ENCODE results near the gene TMEM179B.

Gene TMEM179B

DNA sequence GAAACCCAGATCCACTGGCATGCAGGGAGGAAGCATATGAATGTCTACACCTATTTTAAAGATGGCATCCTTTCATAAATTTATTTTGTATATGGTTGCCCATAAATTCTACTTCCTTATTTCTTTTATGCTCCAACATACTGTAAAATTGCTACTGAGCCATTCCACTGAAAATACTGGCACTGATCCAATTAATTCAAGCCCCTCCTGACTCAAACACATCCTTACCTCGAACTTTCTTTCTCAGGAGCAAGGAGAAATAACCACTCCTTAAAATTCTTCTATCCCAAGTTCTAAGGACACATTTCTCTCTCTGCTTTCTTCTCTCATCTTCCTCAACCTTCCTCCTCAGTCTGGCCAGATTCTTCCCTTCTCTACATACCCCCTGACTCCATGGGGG, 23.5 kb downstream of the TMEM179B start:
- TF ChIP-seq, protein P1, sequence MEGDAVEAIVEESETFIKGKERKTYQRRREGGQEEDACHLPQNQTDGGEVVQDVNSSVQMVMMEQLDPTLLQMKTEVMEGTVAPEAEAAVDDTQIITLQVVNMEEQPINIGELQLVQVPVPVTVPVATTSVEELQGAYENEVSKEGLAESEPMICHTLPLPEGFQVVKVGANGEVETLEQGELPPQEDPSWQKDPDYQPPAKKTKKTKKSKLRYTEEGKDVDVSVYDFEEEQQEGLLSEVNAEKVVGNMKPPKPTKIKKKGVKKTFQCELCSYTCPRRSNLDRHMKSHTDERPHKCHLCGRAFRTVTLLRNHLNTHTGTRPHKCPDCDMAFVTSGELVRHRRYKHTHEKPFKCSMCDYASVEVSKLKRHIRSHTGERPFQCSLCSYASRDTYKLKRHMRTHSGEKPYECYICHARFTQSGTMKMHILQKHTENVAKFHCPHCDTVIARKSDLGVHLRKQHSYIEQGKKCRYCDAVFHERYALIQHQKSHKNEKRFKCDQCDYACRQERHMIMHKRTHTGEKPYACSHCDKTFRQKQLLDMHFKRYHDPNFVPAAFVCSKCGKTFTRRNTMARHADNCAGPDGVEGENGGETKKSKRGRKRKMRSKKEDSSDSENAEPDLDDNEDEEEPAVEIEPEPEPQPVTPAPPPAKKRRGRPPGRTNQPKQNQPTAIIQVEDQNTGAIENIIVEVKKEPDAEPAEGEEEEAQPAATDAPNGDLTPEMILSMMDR (IDR thresholded peaks at IDR 0.05): no peak

GRCh38 chr11:62811659-62812058, 24.5 kb downstream of the TMEM179B start:
- TF ChIP-seq, protein P1 (IDR thresholded peaks at IDR 0.05): no peak

DNA sequence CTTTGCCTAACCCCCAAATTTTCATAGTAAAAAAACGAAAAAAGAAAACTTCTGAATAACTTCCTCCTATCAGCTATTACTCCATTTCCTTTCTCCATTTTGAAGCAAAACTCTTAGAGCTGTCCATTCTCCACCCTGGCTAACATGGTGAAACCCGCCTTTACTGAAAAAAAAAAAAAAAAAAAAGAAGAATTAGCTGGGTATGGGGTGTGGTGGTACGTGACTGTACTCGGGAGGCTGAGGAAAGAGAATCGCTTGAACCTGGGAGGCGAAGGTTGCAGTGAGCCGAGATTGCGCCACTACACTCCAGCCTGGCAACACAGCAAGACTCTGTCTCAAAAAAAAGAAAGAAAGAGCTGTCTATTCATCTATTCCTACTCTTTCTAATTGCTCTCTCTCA, 29.4 kb downstream of the TMEM179B start:
- TF ChIP-seq, protein P1 (IDR thresholded peaks at IDR 0.05): no peak

DNA sequence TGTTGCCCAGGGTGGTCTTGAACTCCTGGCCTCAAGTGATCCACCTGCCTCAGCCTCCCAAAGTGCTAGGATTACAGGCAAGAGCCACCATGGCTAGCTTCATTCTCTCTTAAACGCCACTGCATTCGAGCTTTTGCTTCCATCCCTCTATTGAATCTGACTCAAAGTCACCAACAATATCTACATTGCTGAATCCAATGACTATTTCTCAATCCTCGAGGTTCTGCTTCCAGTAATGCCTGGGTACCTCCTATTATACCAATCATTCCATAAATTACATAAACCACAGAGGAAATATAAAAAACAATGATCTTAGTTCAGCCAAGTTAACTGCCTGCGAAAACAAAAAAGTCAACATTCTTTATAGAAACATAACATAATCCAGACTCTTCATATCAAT, 29.9 kb downstream of the TMEM179B start:
- TF ChIP-seq, protein P1 (IDR thresholded peaks at IDR 0.05): no peak

DNA sequence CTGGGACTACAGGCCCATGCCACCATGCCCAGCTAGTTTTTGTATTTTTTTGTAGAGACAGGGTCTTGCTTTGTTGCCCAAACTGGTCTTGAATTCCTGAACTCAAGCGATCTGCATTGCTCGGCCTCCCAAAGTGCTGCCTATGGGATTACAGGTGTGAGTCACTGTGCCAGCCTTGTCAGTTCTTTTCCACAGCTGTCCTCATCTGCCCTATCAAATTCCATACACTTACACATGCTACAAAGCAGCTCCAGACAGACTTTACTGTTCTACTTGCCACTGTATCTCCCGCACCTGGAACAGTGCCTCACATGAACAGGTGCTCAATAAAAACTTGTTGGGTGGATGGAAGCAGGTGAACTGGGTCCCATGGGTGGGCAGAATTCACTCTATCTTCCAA, 36.5 kb downstream of the TMEM179B start:
- TF ChIP-seq, protein P1 (IDR thresholded peaks at IDR 0.05): no peak

DNA sequence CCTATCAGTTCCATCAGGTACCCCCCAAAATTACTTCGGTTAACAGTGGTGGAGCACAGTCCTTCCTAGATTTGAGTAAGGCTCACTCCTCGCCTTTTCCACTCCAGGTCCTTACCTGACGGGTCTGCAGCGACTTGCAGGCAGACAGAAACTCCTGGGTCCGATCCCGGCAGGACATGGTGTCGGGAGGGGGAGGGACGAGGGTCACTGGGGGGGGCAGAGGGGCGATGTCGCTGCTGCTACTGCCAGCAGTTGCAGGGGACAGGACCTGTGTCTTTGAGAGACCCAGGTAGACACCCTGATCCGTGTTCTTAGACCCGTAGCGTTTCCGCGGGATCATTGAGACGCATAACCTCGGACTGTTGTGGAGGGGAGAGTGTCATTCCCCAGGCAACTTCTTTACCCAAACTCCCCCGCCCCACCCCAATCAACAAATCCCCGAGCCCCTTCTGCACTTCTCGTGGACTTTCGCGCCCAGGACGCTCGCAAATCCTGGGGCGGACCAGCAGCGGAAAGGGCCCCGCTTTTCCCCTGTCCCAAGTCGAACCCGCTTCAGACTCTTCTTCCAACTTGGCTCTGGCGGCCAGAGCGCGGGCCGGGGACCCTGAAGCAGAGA, 43.8 kb downstream of the TMEM179B start:
- TF ChIP-seq, protein P1 (IDR thresholded peaks at IDR 0.05): no peak

- TF ChIP-seq, protein P1 (IDR thresholded peaks at IDR 0.05): no peak
These were observed 44.5 kb downstream of the TMEM179B start, which contains the start of gene STX5 for GRCh38 chr11:62831520-62832335. Gene STX5 (minus strand): TSS chr11:62832051. CDS start chr11:62831243, 808 bp downstream.
